CD4-positive, alpha-beta T cell (primary cell): Measurements from ENCODE around the gene THAP7. TPM values are rescaled to one million over a fixed set of nuclear protein-coding genes. Genes with fewer than 3 reads are reported as not detected.

Experiments
- ATAC-seq: fragments of 200-7000 bp; cut with Tn5 transposase; one replicate; pipeline ENCODE4 v1.10.0; 2022; ENCODE audit warnings: mild to moderate bottlenecking; ENCODE audit not compliant: poor library complexity
- CTCF ChIA-PET: fragments of 350-600 bp; sonication (Branson Sonifier 250); formaldehyde crosslinking; loops from one replicate; lab custom pipeline; 2021; ENCODE audit warnings: antibody characterized with exemption, inconsistent platforms; lab: Charles Lee
- POLR2A ChIA-PET: fragments of 350-600 bp; sonication (Branson Sonifier 250); formaldehyde crosslinking; loops from one replicate; lab custom pipeline; 2021; ENCODE audit warnings: antibody characterized with exemption, inconsistent platforms; lab: Charles Lee
- DNase-seq, 14 experiments: peaks; one replicate each; pipeline ENCODE4 v3.0.0-alpha.2; 2013 to 2020; ENCODE audit warnings: mixed read lengths in 2 of 14
- H3K27ac ChIP-seq, 2 donors: one replicate each; pipeline versions ENCODE4 v1.5.1 to v1.7.0; 2013; ENCODE audit warnings: low read length in 2 of 2, low read depth in 1 of 2, mild to moderate bottlenecking in 1 of 2
- H3K27me3 ChIP-seq, 2 experiments: 1 replicate in 1 of 2; 2 replicates in 1 of 2; pipeline versions ENCODE4 v1.6.1 to v1.7.0; 2013; ENCODE audit warnings: low read length in 2 of 2, control low read depth in 1 of 2, mild to moderate bottlenecking in 1 of 2, moderate library complexity in 1 of 2; ENCODE audit not compliant: insufficient read depth in 2 of 2, control insufficient read depth in 1 of 2
- H3K36me3 ChIP-seq: one replicate; pipeline ENCODE4 v1.6.1; 2013; ENCODE audit warnings: low read length, control low read depth; ENCODE audit not compliant: insufficient read depth
- H3K4me1 ChIP-seq: one replicate; pipeline ENCODE4 v1.6.1; 2013; ENCODE audit warnings: low read length, control low read depth; ENCODE audit not compliant: insufficient read depth
- H3K4me3 ChIP-seq: one replicate; pipeline ENCODE4 v1.5.1; 2013; ENCODE audit warnings: mild to moderate bottlenecking, low read length, moderate library complexity
- H3K9me3 ChIP-seq, 2 experiments: 1 replicate in 1 of 2; 2 replicates in 1 of 2; pipeline versions ENCODE4 v1.6.1 to v1.7.0; 2013; ENCODE audit warnings: low read length in 2 of 2, mild to moderate bottlenecking in 2 of 2, control low read depth in 1 of 2, moderate library complexity in 1 of 2; ENCODE audit not compliant: control insufficient read depth in 1 of 2, insufficient read depth in 1 of 2
- H3K27ac Mint-ChIP-seq: one replicate; pipeline ENCODE4 v1.8.0; 2020; ENCODE audit warnings: mixed read lengths
- H3K27me3 Mint-ChIP-seq: one replicate; pipeline ENCODE4 v1.8.0; 2021; ENCODE audit warnings: mixed read lengths
- H3K36me3 Mint-ChIP-seq: one replicate; pipeline ENCODE4 v1.8.0; 2021; ENCODE audit warnings: low read depth, mixed read lengths
- H3K4me1 Mint-ChIP-seq: one replicate; pipeline ENCODE4 v1.8.0; 2021; ENCODE audit warnings: low read depth, mixed read lengths
- H3K4me3 Mint-ChIP-seq: one replicate; pipeline ENCODE4 v1.8.0; 2020; ENCODE audit warnings: mild to moderate bottlenecking, mixed read lengths
- H3K9me3 Mint-ChIP-seq: one replicate; pipeline ENCODE4 v1.8.0; 2020; ENCODE audit warnings: mixed read lengths
- intact Hi-C, 2 experiments: fragments of 100-400 bp; cut with DNase I in 1 of 2; cut with micrococcal nuclease in 1 of 2; formaldehyde crosslinking; loops; one replicate each; pipeline versions ENCODE4 v1.15.1 to v1.9.0; 2023 to 2025; cut with DNase I, micrococcal nuclease
- total RNA-seq, 174 experiments: library from RNA in 2 of 174; stranded (reverse) in 2 of 174; gene quantifications; one replicate each; pipeline ENCODE4 v1.2.3 and lab custom pipeline; 2021 to 2026
- TF ChIP-seq, protein P1 (sequence below): fragments of 200-600 bp; IDR thresholded peaks from one replicate; pipeline ENCODE4 v1.8.0; 2022; ENCODE audit warnings: antibody characterized with exemption, mild to moderate bottlenecking

THAP7 gene
- total RNA-seq, 2 experiments from 2014 or later = 82.7 to 84.0 TPM

DNA sequence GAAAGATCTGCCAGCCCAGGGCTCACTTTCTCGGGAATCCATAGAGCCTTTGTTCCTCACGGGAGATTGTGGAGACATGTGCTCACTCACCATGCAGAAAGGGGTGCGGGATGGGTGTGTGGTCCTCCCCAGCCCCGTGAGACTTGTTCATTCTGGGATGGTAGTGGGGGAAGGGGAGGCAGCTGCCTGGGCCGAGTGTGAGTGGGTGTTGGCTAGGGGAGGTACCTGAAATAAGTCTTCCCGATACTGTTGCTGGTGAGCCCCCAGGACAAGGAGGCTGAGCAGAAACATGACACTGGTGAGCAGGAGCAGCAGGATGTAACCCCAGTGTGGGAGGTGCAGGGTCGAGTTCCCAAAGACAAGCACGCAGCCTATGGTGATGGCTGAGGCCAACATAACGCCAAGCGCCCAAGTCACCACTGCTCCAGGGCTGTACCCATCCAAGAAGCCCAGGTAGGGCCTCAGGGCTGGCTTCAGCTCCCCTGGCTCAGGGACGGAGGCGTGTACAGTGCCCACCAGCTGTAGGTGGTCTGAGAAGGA lies 27.6 kb upstream of the THAP7 start:
- Mint-ChIP-seq H3K4me1 (peaks cover 10% of the 10 kb centered on the region), H3K9me3 (no peaks in the 10 kb centered on the region), H3K27me3 (peaks cover 26% of the 10 kb centered on the region), H3K4me3 (no peak overlapping the region), H3K27ac (no peak overlapping the region), H3K36me3 (no peaks in the 10 kb centered on the region)
- TF ChIP-seq, protein P1, sequence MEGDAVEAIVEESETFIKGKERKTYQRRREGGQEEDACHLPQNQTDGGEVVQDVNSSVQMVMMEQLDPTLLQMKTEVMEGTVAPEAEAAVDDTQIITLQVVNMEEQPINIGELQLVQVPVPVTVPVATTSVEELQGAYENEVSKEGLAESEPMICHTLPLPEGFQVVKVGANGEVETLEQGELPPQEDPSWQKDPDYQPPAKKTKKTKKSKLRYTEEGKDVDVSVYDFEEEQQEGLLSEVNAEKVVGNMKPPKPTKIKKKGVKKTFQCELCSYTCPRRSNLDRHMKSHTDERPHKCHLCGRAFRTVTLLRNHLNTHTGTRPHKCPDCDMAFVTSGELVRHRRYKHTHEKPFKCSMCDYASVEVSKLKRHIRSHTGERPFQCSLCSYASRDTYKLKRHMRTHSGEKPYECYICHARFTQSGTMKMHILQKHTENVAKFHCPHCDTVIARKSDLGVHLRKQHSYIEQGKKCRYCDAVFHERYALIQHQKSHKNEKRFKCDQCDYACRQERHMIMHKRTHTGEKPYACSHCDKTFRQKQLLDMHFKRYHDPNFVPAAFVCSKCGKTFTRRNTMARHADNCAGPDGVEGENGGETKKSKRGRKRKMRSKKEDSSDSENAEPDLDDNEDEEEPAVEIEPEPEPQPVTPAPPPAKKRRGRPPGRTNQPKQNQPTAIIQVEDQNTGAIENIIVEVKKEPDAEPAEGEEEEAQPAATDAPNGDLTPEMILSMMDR = no peak
- CTCF ChIA-PET = no interaction called here
- DNase-seq = no peak
- H3K4me3 ChIP-seq = no peak overlapping the region
- POLR2A ChIA-PET = no interaction called here
- no peak for ATAC-seq
- peaks cover 24 to 31% of the 10 kb centered on the region in 2 experiments for H3K27me3 ChIP-seq
- no peak overlapping the region for H3K27ac ChIP-seq
- peaks cover 22% of the 10 kb centered on the region for H3K4me1 ChIP-seq
- peaks cover 0 to 10% of the 10 kb centered on the region in 2 experiments for H3K9me3 ChIP-seq
- intact Hi-C loops = no loop called here
- H3K36me3 ChIP-seq = no peaks in the 10 kb centered on the region

DNA sequence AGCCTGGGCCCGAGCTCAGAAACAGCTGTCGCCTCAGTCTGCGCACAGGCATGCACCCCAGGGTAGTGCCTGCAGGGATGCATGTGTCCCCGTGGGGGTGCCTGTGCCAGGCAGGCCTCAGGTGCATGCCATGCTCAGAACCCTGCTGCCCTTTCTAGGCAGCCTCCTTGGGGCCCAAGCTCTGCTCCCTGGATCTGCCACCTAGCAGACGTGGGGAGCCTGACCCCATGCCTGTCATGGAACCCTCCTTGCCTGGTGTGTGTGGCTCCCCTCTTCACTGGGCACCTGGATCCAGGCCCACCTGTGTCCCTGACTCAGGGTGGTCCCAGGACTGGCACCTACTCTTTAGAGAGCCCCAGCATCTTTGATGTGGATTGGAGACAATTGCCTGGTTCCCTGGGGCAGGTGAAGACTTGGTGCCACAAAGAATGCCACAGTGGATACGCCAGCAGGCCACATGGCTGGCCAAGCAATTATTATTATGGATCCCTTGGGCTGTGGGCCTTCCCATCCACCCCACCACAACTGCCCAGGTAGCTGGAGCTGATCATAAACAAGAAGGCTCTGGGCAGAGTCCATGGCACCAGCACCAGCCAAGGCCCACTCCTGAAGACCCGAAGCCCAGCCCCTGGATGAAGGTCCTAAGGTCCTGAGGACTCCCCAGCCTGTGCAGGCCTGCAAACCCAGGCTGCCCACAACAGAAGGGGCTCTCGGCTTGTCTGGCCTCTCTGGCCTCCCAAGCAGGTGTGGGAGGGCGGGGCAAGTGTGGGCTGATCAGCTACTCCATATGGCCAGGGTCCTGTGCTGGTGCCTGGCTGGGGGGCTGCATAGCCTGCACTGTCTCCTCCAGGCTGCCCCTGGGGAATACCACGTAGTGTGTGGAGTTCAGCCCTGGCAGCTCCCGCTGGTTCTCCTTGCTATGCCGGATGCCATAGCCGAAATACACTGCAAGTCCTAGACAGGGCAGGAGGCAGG lies 26.6 kb upstream of the THAP7 start:
- Histone ChIP-seq H3K4me1 (peaks cover 22% of the 10 kb centered on the region), H3K27me3 (peaks cover 21 to 28% of the 10 kb centered on the region in 2 experiments), H3K9me3 (peaks cover 0 to 10% of the 10 kb centered on the region in 2 experiments), H3K4me3 (no peak overlapping the region), H3K36me3 (no peaks in the 10 kb centered on the region), H3K27ac (no peak overlapping the region)
- Mint-ChIP-seq H3K9me3 (no peaks in the 10 kb centered on the region), H3K27me3 (peaks cover 26% of the 10 kb centered on the region), H3K27ac (no peak overlapping the region), H3K4me1 (peaks cover 10% of the 10 kb centered on the region), H3K4me3 (no peak overlapping the region), H3K36me3 (no peaks in the 10 kb centered on the region)
- TF ChIP-seq, protein P1 = no peak
- no peak for DNase-seq
- no peak for ATAC-seq
- ChIA-PET POLR2A (no interaction called here), CTCF (no interaction called here)
- intact Hi-C loops = no loop called here

DNA sequence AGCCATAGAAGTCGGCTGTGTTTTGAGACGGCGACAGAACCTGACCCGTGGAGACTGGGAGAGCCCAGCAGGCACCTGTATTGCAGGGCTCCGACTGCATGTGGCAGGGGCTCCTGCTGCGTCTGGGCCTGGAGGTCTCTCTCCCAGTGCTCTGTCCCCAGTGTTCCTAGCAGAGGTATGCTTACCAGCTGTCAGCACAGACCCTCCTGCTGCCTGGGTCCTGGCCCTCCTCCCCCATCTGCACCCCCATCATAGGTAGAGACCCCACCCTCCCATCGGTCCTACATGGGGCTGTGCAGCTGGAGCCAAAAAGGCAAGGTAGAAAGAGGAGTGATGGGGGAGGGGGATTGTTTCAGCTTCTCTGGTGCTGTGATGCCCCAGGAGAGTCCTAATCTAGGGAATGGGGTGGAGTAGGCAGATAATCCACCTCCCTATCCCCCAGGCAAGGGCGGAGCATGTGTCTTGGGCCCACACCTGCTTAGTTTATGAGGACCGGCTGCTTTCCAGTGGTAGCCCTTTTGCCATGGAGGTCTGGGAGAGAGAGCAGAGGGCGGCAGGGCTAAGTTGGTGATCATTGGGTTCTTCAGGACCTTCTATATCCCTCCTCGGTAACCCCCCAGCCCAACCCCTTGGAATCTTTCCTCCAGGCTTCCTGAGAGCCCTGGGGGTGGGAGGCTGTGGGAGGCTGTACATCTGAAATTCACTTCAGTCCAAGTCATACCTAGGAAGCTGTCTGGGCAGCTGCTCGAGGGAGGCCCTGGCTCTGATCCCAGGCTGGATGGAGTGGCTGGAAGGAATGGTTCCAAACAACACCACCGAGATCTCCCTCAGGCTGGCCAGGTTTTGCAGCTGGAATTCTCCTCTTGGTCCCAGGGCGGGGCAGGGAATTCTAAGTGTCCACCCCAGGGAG lies 25.1 kb upstream of the THAP7 start:
- H3K27ac Mint-ChIP-seq = no peak overlapping the region
- peaks cover 0 to 8% of the 10 kb centered on the region in 2 experiments for H3K9me3 ChIP-seq
- H3K4me1 ChIP-seq = peaks cover 19% of the 10 kb centered on the region
- no peak overlapping the region for H3K4me3 Mint-ChIP-seq
- no peak overlapping the region for H3K27ac ChIP-seq
- H3K9me3 Mint-ChIP-seq = no peaks in the 10 kb centered on the region
- no peak for DNase-seq
- TF ChIP-seq, protein P1 = no peak
- no peak overlapping the region for H3K4me3 ChIP-seq
- ATAC-seq = no peak
- ChIA-PET CTCF (no interaction called here), POLR2A (no interaction called here)
- intact Hi-C loops = no loop called here
- peaks cover 26% of the 10 kb centered on the region for H3K27me3 Mint-ChIP-seq
- H3K4me1 Mint-ChIP-seq = peaks cover 10% of the 10 kb centered on the region
- H3K27me3 ChIP-seq = peaks cover 8 to 20% of the 10 kb centered on the region in 2 experiments
- H3K36me3 Mint-ChIP-seq = no peaks in the 10 kb centered on the region
- H3K36me3 ChIP-seq = no peaks in the 10 kb centered on the region
